ENCODE results near the gene FTSJ1.

FTSJ1 gene

GRCh38 chrX:48471504-48471903 is 4.5 kb upstream of the FTSJ1 start:
- Histone ChIP-seq H3F3A (ENCODE audit: low read depth) (no peaks in the 10 kb centered on the region), H3K9me2 (replicated peaks; ENCODE audit: low read depth, low read length) (no peaks in the 10 kb centered on the region), H3K9me3 (ENCODE audit: insufficient read depth, low read depth, low read length) (no peaks in the 10 kb centered on the region), H3K9ac (ENCODE audit: low read depth, low read length, poor library complexity, severe bottlenecking) (no peak overlapping the region), H3K4me1 (ENCODE audit: insufficient read depth, low read length, poor library complexity, severe bottlenecking) (peaks cover 12% of the 10 kb centered on the region), H3K27me3 (ENCODE audit: insufficient read depth, low read length, poor library complexity, severe bottlenecking) (no peaks in the 10 kb centered on the region), H2AFZ (ENCODE audit: low read length) (no peak overlapping the region), H3K79me2 (ENCODE audit: insufficient read depth, low read length) (peaks cover 12% of the 10 kb centered on the region), H4K20me1 (ENCODE audit: insufficient read depth, low read length, poor library complexity, severe bottlenecking) (no peaks in the 10 kb centered on the region), H3K4me3 (ENCODE audit: low read length, poor library complexity, severe bottlenecking) (no peak overlapping the region), H3K36me3 (ENCODE audit: insufficient read depth, low read length) (no peaks in the 10 kb centered on the region), H3K4me2 (ENCODE audit: low read depth, low read length, poor library complexity, severe bottlenecking) (no peak overlapping the region)
- TF ChIP-seq CTCF (conservative IDR thresholded peaks at IDR 0.05; ENCODE audit: low read length) = no peak
- no peak for TF ChIP-seq EZH2phosphoT487 (IDR thresholded peaks at IDR 0.05; ENCODE audit: borderline replicate concordance)

GRCh38 chrX:48472225-48472624 is 3.8 kb upstream of the FTSJ1 start:
- Histone ChIP-seq H3K79me2 (ENCODE audit: insufficient read depth, low read length) (peaks cover 19% of the 10 kb centered on the region), H3K4me3 (ENCODE audit: low read length, poor library complexity, severe bottlenecking) (no peak overlapping the region), H3K9me2 (replicated peaks; ENCODE audit: low read depth, low read length) (no peaks in the 10 kb centered on the region), H3K4me2 (ENCODE audit: low read depth, low read length, poor library complexity, severe bottlenecking) (no peak overlapping the region), H3K36me3 (ENCODE audit: insufficient read depth, low read length) (no peaks in the 10 kb centered on the region), H3K9me3 (ENCODE audit: insufficient read depth, low read depth, low read length) (no peaks in the 10 kb centered on the region), H4K20me1 (ENCODE audit: insufficient read depth, low read length, poor library complexity, severe bottlenecking) (no peaks in the 10 kb centered on the region), H3K4me1 (ENCODE audit: insufficient read depth, low read length, poor library complexity, severe bottlenecking) (peaks cover 14% of the 10 kb centered on the region), H2AFZ (ENCODE audit: low read length) (no peak overlapping the region), H3K9ac (ENCODE audit: low read depth, low read length, poor library complexity, severe bottlenecking) (no peak overlapping the region), H3K27me3 (ENCODE audit: insufficient read depth, low read length, poor library complexity, severe bottlenecking) (no peaks in the 10 kb centered on the region), H3F3A (ENCODE audit: low read depth) (no peaks in the 10 kb centered on the region)
- TF ChIP-seq CTCF (conservative IDR thresholded peaks at IDR 0.05; ENCODE audit: low read length) (no peak), EZH2phosphoT487 (IDR thresholded peaks at IDR 0.05; ENCODE audit: borderline replicate concordance) (no peak)

- H3K9me2 ChIP-seq (replicated peaks; ENCODE audit: low read depth, low read length) = no peaks in the 10 kb centered on the region
- H3K27me3 ChIP-seq (ENCODE audit: insufficient read depth, low read length, poor library complexity, severe bottlenecking) = no peaks in the 10 kb centered on the region
- no peak for TF ChIP-seq CTCF (conservative IDR thresholded peaks at IDR 0.05; ENCODE audit: low read length)
- TF ChIP-seq EZH2phosphoT487 (IDR thresholded peaks at IDR 0.05; ENCODE audit: borderline replicate concordance) = no peak
- no peak overlapping the region for H3K4me3 ChIP-seq (ENCODE audit: low read length, poor library complexity, severe bottlenecking)
- no peak overlapping the region for H2AFZ ChIP-seq (ENCODE audit: low read length)
- H3K9ac ChIP-seq (ENCODE audit: low read depth, low read length, poor library complexity, severe bottlenecking) = no peak overlapping the region
- no peaks in the 10 kb centered on the region for H4K20me1 ChIP-seq (ENCODE audit: insufficient read depth, low read length, poor library complexity, severe bottlenecking)
- H3K9me3 ChIP-seq (ENCODE audit: insufficient read depth, low read depth, low read length) = no peaks in the 10 kb centered on the region
- H3K36me3 ChIP-seq (ENCODE audit: insufficient read depth, low read length) = no peaks in the 10 kb centered on the region
- H3F3A ChIP-seq (ENCODE audit: low read depth) = no peaks in the 10 kb centered on the region
- no peak overlapping the region for H3K4me2 ChIP-seq (ENCODE audit: low read depth, low read length, poor library complexity, severe bottlenecking)
- peaks cover 28% of the 10 kb centered on the region for H3K79me2 ChIP-seq (ENCODE audit: insufficient read depth, low read length)
- peaks cover 16% of the 10 kb centered on the region for H3K4me1 ChIP-seq (ENCODE audit: insufficient read depth, low read length, poor library complexity, severe bottlenecking)
These were observed 2.9 kb upstream of the FTSJ1 start for GRCh38 chrX:48472851-48473703.
